Endothelial cell of umbilical vein (primary cell): ENCODE results near the gene TUBB2A. TPM values are rescaled to one million over a fixed set of nuclear protein-coding genes. Genes with fewer than 3 reads are reported as not detected.

Source experiments
- BruUV-seq: library from RNA; stranded (reverse); fragments of 400-500 nt; replicated peaks from 2 replicates; lab custom pipeline; 2021; lab: Mats Ljungman, UMichigan
- CTCF ChIA-PET: fragments of 300-600, 350-600 bp; sonication (Branson Sonifier 250); formaldehyde crosslinking; loops from one replicate; lab custom pipeline; 2021; ENCODE audit warnings: antibody characterized with exemption, inconsistent platforms; lab: Charles Lee
- POLR2A ChIA-PET: fragments of 300-600, 350-600 bp; sonication (Branson Sonifier 250); formaldehyde crosslinking; loops from one replicate; lab custom pipeline; 2021; ENCODE audit warnings: antibody characterized with exemption, inconsistent platforms; lab: Charles Lee
- DNase-seq: peaks from one replicate; pipeline ENCODE4 v3.0.0-alpha.2; 2011; ENCODE audit warnings: low read depth, low spot score
- FAIRE-seq: peaks from 2 replicates; lab custom pipeline; 2011; peaks lifted over from hg19 to GRCh38; lab: Jason Lieb, UNC
- H2AFZ ChIP-seq: 2 replicates; pipeline ENCODE4 v1.6.0; 2012; ENCODE audit warnings: low read depth, low read length, control low read depth, inconsistent platforms
- H3K27ac ChIP-seq: 2 replicates; pipeline ENCODE4 v1.5.1; 2011; ENCODE audit warnings: low read depth, mild to moderate bottlenecking, control low read depth, low read length, moderate library complexity; ENCODE audit not compliant: insufficient read depth
- H3K27me3 ChIP-seq, 2 experiments: 2 replicates each; pipeline versions ENCODE4 v1.6.0 to v1.6.1; 2011; ENCODE audit warnings: low read length in 2 of 2, mixed read lengths in 1 of 2; ENCODE audit not compliant: control insufficient read depth in 2 of 2, insufficient read depth in 2 of 2
- H3K36me3 ChIP-seq, 2 experiments: 2 replicates in 1 of 2; 3 replicates in 1 of 2; pipeline ENCODE4 v1.5.1; 2011; ENCODE audit warnings: low read length in 2 of 2, mild to moderate bottlenecking in 1 of 2, moderate library complexity in 1 of 2; ENCODE audit not compliant: control insufficient read depth in 2 of 2, insufficient read depth in 2 of 2; ENCODE audit errors: extremely low read depth in 1 of 2
- H3K4me1 ChIP-seq: 3 replicates; pipeline ENCODE4 v1.5.1; 2011; ENCODE audit warnings: mild to moderate bottlenecking, low read length; ENCODE audit not compliant: control insufficient read depth, insufficient read depth; ENCODE audit errors: extremely low read depth
- H3K4me2 ChIP-seq: 2 replicates; pipeline ENCODE4 v1.6.1; 2011; ENCODE audit warnings: low read length, control low read depth, mixed read lengths; ENCODE audit not compliant: insufficient read depth
- H3K4me3 ChIP-seq, 3 experiments: fragments of 200-600 bp in 1 of 3; sonication (generic), shearing (Covaris generic) in 1 of 3; replicated peaks in 1 of 3; 2 replicates each; pipeline ENCODE4 v1.5.1; 2011 to 2016; ENCODE audit warnings: control low read depth in 3 of 3, low read length in 3 of 3, mild to moderate bottlenecking in 2 of 3, inconsistent platforms in 1 of 3, low read depth in 1 of 3, moderate library complexity in 1 of 3; ENCODE audit not compliant: insufficient read depth in 1 of 3
- H3K79me2 ChIP-seq: 2 replicates; pipeline ENCODE4 v1.6.0; 2012; ENCODE audit warnings: low read length, inconsistent platforms; ENCODE audit not compliant: control insufficient read depth, insufficient read depth
- H3K9ac ChIP-seq: replicated peaks from 2 replicates; pipeline ENCODE3; 2011; ENCODE audit warnings: low read length, control low read depth; ENCODE audit not compliant: insufficient read depth; ENCODE audit errors: extremely low read depth
- H3K9me1 ChIP-seq: replicated peaks from 3 replicates; pipeline ENCODE4 v1.6.0; 2011; ENCODE audit warnings: mild to moderate bottlenecking, low read length; ENCODE audit not compliant: control insufficient read depth, insufficient read depth; ENCODE audit errors: extremely low read depth
- H3K9me3 ChIP-seq: replicated peaks from 2 replicates; pipeline ENCODE4 v1.5.1; 2012; ENCODE audit warnings: low read length, inconsistent platforms; ENCODE audit not compliant: control insufficient read depth, insufficient read depth
- H4K20me1 ChIP-seq: replicated peaks from 2 replicates; pipeline ENCODE3; 2011; ENCODE audit warnings: mild to moderate bottlenecking, low read length; ENCODE audit not compliant: control insufficient read depth, insufficient read depth; ENCODE audit errors: extremely low read depth
- JUN ChIP-seq: IDR thresholded peaks from 2 replicates; pipeline ENCODE4 v1.6.1; 2011; ENCODE audit warnings: borderline replicate concordance, low read depth; ENCODE audit not compliant: insufficient read length, insufficient read depth
- MYC ChIP-seq: IDR thresholded peaks from one replicate; pipeline ENCODE4 v1.6.1; 2011; ENCODE audit warnings: mild to moderate bottlenecking, low read depth, low read length
- POLR2A ChIP-seq: IDR thresholded peaks from 2 replicates; pipeline ENCODE4 v1.6.1; 2012; ENCODE audit warnings: low read depth, mild to moderate bottlenecking, control low read depth, low read length
- POLR2AphosphoS5 ChIP-seq: IDR thresholded peaks from 2 replicates; pipeline ENCODE4 v1.6.1; 2012; ENCODE audit warnings: low read depth, mild to moderate bottlenecking, control low read depth, low read length, moderate library complexity; ENCODE audit not compliant: insufficient read depth
- dilution Hi-C: fragments of 300-500 bp; cut with MboI; formaldehyde crosslinking; loops from one replicate; pipeline ENCODE4 v1.15.0; 2019; ENCODE audit warnings: low sequenced_read_pairs; ENCODE audit not compliant: extremely low pct_ligation_motif_present
- intact Hi-C: fragments of 100-400 bp; cut with micrococcal nuclease; formaldehyde crosslinking; loops from one replicate; pipeline ENCODE4 v1.10.0; 2022
- polyA plus RNA-seq, 4 experiments: library from polyadenylated mRNA; depleted of rRNA in 3 of 4; stranded (reverse) in 3 of 4; unstranded in 1 of 4; fragments of >200 nt; gene quantifications; 2 replicates each; pipeline versions ENCODE4 v1.2.1 to v1.2.3, GENCODE V29; 2011 to 2012; ENCODE audit warnings: missing spikeins in 1 of 4
- total RNA-seq: library from RNA; stranded (reverse); gene quantifications from 2 replicates; pipeline ENCODE4 v1.2.3, GENCODE V29; 2021
- TF ChIP-seq, protein P1 (sequence below), 2 donors: IDR thresholded peaks; 1 replicate in 1 of 2; 2 replicates in 1 of 2; pipeline ENCODE4 v1.5.1; 2011; ENCODE audit warnings: low read length in 2 of 2, mild to moderate bottlenecking in 2 of 2, moderate library complexity in 2 of 2, control low read depth in 1 of 2, inconsistent platforms in 1 of 2, low read depth in 1 of 2; ENCODE audit not compliant: insufficient read depth in 1 of 2; ENCODE audit errors: extremely low read depth in 1 of 2
- TF ChIP-seq, protein P2 (sequence below): IDR thresholded peaks from 2 replicates; pipeline ENCODE4 v1.6.1; 2011; ENCODE audit not compliant: insufficient read depth, insufficient read length

The TUBB2A gene
- total and polyA plus RNA-seq, 2 donors (not counting 3 experiments of a cell fraction or from before 2014, with no cell fraction given): 80.3 to 99.2 TPM

GRCh38 chr6:3162565-3163247 lies 5.4 kb upstream of the TUBB2A start:
- DNase-seq: peak; percentile 70
- intact Hi-C loops: loop anchor here (1.0 to 2.0 kb wide), 2 partner anchors 89 to 164 kb away; partner anchors contain the start of gene NQO2
- TF ChIP-seq JUN (no peak), POLR2A (peak; percentile 34), POLR2AphosphoS5 (no peak), MYC (no peak)
- TF ChIP-seq, protein P1, sequence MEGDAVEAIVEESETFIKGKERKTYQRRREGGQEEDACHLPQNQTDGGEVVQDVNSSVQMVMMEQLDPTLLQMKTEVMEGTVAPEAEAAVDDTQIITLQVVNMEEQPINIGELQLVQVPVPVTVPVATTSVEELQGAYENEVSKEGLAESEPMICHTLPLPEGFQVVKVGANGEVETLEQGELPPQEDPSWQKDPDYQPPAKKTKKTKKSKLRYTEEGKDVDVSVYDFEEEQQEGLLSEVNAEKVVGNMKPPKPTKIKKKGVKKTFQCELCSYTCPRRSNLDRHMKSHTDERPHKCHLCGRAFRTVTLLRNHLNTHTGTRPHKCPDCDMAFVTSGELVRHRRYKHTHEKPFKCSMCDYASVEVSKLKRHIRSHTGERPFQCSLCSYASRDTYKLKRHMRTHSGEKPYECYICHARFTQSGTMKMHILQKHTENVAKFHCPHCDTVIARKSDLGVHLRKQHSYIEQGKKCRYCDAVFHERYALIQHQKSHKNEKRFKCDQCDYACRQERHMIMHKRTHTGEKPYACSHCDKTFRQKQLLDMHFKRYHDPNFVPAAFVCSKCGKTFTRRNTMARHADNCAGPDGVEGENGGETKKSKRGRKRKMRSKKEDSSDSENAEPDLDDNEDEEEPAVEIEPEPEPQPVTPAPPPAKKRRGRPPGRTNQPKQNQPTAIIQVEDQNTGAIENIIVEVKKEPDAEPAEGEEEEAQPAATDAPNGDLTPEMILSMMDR (IDR thresholded peaks at IDR 0.05; ENCODE audit: extremely low read depth in 1 of 2, insufficient read depth in 1 of 2, low read depth in 1 of 2, low read length in 2 of 2): peak in 1 of 2 donors; percentile 19
- TF ChIP-seq, protein P2, sequence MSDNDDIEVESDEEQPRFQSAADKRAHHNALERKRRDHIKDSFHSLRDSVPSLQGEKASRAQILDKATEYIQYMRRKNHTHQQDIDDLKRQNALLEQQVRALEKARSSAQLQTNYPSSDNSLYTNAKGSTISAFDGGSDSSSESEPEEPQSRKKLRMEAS: no peak
- Histone ChIP-seq H3K36me3 (no peaks in the 10 kb centered on the region), H3K9me1 (no peaks in the 10 kb centered on the region), H3K4me3 (peak overlapping the region; percentile 46 to 64 (median 62)), H3K9me3 (no peaks in the 10 kb centered on the region), H3K9ac (peak overlapping the region; percentile 78), H3K27ac (peak overlapping the region; percentile 63), H3K4me2 (peak overlapping the region; percentile 78), H4K20me1 (no peaks in the 10 kb centered on the region), H3K4me1 (peaks cover 30% of the 10 kb centered on the region), H2AFZ (peak overlapping the region; percentile 91), H3K27me3 (no peaks in the 10 kb centered on the region), H3K79me2 (no peaks in the 10 kb centered on the region)
- FAIRE-seq: peak; percentile 81
- dilution Hi-C loops: no loop called here
- CTCF ChIA-PET: interaction anchor here (0.6 to 2.2 kb wide), 8 partner anchors 9 to 89 kb away, joined by 3 to 17 read pairs (median 4); no protein-coding TSS in a partner anchor
- POLR2A ChIA-PET: no interaction called here
- no TSS peak for BruUV-seq
